HEK293T (cell line): ENCODE data around the gene PLCB2.

Source experiments
- ARNT ChIP-seq: fragments of 450-650 bp; IDR thresholded peaks from 2 replicates; pipeline ENCODE4 v1.6.1; 2017; ENCODE audit warnings: mild to moderate bottlenecking
- BHLHE40 ChIP-seq: fragments of 450-650 bp; IDR thresholded peaks from 2 replicates; pipeline ENCODE4 v1.6.1; 2016; ENCODE audit warnings: mild to moderate bottlenecking, moderate library complexity, borderline replicate concordance
- ELF4 ChIP-seq: fragments of 450-650 bp; IDR thresholded peaks from 2 replicates; pipeline ENCODE4 v1.6.1; 2017; ENCODE audit warnings: antibody characterized with exemption

DNA sequence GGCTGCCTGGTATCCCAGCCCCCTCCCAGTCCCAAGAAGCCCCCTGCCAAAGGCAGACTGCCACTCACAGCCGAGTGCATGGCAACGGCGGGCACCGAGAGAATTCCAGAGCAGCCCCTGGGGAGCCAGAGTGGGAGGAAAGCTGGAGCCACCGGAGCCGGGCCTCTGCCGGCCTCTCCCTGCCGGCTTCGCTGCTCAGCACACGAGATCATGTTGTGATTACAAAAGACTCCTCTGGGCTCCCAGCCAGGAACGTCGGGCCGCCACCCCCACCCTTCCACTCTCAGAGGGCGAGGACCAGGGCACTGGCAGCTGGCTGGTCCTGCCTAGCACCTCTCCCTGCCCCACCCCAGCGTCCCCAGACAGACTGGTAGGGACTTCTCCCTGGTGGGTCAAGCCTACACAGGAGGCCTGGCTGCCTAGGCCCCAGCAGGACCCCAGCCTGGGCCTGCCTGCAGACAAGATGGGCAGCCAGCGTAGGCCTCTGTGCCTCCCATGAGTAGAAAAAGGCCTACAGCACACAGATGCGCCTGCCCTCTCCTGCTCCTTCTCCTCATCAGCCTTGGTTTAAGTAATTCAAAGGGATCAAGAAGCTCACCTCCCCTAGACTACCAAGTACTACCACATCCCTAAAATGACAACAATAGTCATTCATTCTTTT, 33.1 kb upstream of the PLCB2 start, which contains the start of gene CCDC9B:
- TF ChIP-seq ELF4 (no peak), BHLHE40 (no peak), ARNT (no peak)
